ENCODE results near the gene RIOK3.

GRCh38 chr18:23438046-23438377 is 15.1 kb upstream of the RIOK3 start:
- TF ChIP-seq, protein P1, sequence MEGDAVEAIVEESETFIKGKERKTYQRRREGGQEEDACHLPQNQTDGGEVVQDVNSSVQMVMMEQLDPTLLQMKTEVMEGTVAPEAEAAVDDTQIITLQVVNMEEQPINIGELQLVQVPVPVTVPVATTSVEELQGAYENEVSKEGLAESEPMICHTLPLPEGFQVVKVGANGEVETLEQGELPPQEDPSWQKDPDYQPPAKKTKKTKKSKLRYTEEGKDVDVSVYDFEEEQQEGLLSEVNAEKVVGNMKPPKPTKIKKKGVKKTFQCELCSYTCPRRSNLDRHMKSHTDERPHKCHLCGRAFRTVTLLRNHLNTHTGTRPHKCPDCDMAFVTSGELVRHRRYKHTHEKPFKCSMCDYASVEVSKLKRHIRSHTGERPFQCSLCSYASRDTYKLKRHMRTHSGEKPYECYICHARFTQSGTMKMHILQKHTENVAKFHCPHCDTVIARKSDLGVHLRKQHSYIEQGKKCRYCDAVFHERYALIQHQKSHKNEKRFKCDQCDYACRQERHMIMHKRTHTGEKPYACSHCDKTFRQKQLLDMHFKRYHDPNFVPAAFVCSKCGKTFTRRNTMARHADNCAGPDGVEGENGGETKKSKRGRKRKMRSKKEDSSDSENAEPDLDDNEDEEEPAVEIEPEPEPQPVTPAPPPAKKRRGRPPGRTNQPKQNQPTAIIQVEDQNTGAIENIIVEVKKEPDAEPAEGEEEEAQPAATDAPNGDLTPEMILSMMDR (IDR thresholded peaks at IDR 0.05) = no peak
- TF ChIP-seq POLR2A (IDR thresholded peaks at IDR 0.05) = no peak
